RCC 7860 (cell line): ENCODE measurements around the gene S100G.

Experiments
- DNase-seq: peaks from one replicate; pipeline ENCODE4 v3.0.0-alpha.2; 2015; ENCODE audit warnings: low spot score
- FAIRE-seq: peaks from 2 replicates; lab custom pipeline; 2012; peaks lifted over from hg19 to GRCh38; lab: Jason Lieb, UNC

S100G gene

DNA sequence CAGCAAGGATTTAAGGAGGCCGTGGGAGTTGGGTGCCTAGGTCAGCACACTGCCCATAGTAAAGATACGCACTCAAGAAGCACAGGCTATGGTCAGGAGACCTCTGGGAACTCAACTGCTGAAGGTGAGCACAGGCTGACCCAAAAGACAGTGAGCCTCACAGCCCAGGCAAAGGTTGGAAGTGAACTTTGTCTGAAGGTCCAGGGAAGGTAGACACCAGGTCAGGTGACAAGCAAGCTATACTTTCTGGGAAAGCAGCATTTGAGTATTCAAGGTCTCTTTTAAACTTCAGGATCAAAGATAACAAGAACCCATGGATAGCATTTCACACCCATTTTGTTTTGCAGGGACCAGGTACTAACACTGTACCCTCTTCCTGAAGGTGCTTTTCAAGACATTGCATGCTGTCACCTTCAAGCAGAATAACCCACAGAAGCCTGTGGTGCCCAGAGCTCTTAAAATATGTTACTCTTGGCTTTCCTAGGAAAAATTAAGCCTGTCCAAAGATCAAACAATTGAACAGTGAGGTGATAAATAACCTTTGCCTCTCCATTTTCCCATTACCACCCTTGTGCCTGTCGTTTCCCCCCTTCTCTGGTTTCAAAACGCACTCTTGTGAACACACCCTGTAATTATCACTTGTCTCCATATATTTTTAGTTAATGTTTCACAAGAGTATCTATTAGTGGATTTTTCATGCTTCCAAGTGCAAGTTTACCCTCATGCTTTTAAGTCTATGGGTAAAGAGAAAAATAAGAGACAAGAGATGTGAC is 3.4 kb upstream of the S100G start:
- DNase-seq (no peak), FAIRE-seq (no peak)

GRCh38 chrX:16651391-16652024 is 1.6 kb downstream of the S100G start:
- DNase-seq (no peak), FAIRE-seq (no peak)

DNA sequence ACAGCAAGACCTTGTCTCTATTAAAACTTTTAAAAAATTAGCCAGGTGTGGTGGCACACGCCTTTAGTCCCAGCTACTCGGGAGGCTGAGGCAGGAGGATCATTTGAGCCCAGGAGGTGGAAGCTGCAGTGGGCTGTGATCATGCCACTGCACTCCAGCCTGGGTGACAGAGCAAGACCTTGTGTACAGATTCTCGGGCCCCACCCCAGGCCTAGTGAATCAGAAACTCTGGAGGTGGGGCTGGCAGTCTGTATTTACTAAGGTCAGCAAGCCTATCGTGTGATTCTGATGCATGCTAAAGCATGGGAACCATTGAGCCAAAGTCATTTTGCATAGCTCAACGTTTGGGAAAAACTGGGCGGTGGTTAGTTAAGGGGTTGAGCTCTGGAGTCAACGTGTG is 3.5 kb downstream of the S100G start:
- DNase-seq (no peak), FAIRE-seq (no peak)

DNA sequence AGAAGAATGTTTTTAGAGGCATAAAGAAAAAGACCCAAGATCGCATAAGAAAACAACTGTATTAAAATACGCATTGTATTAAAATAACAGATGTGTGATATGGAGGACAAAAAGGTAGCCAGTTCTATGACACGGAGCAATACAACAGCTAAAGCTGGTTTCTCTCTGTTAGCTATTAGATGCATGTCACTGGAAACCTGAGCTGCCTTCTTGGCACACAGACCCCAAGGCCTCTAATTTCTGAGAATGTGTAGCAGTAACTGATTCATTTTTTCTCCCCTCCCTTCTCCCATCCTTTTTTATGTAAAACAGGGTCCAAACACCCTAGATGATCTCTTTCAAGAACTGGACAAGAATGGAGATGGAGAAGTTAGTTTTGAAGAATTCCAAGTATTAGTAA is 4.1 kb downstream of the S100G start:
- DNase-seq (no peak), FAIRE-seq (no peak)

- no peak for FAIRE-seq
- DNase-seq: no peak
These were observed 8.3 kb downstream of the S100G start for GRCh38 chrX:16658284-16658683.

- DNase-seq (no peak), FAIRE-seq (no peak)
These were observed 9.4 kb downstream of the S100G start for GRCh38 chrX:16659321-16659720.

- FAIRE-seq (no peak), DNase-seq (no peak)
These were observed 11.5 kb downstream of the S100G start for GRCh38 chrX:16661495-16661894.

GRCh38 chrX:16662402-16662801 is 12.4 kb downstream of the S100G start:
- FAIRE-seq (no peak), DNase-seq (no peak)

- no peak for DNase-seq
- FAIRE-seq: no peak
These were observed 14.1 kb downstream of the S100G start for GRCh38 chrX:16664074-16664473.

DNA sequence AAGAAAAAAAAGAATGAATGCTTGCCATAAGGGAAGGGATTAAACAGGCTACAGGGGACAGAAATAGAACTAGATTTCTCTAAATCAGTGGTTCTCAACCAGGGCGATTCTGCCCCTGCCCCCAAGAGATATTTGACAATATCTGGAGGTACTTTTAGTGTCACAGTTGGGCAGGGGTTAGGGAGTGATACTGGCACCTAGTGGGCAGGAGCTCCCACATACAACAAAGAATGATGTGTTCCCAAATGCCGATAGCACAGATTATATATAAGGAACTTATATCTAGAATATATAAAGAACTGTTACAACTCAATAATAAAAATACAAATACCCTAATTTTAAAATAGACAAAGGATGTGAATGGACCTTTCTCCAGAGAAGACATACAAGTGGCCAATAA is 14.7 kb downstream of the S100G start:
- DNase-seq: no peak
- no peak for FAIRE-seq

GRCh38 chrX:16665089-16665488 is 15.1 kb downstream of the S100G start:
- DNase-seq (no peak), FAIRE-seq (no peak)

GRCh38 chrX:16666541-16666940 is 16.6 kb downstream of the S100G start:
- FAIRE-seq (no peak), DNase-seq (no peak)

- peak; percentile 73 for FAIRE-seq
- no peak for DNase-seq
These were observed 21.0 kb downstream of the S100G start for GRCh38 chrX:16671005-16671404.

GRCh38 chrX:16678689-16679088 is 28.7 kb downstream of the S100G start:
- DNase-seq (no peak), FAIRE-seq (no peak)

- DNase-seq (no peak), FAIRE-seq (no peak)
These were observed 33.2 kb downstream of the S100G start for GRCh38 chrX:16683007-16683664.

DNA sequence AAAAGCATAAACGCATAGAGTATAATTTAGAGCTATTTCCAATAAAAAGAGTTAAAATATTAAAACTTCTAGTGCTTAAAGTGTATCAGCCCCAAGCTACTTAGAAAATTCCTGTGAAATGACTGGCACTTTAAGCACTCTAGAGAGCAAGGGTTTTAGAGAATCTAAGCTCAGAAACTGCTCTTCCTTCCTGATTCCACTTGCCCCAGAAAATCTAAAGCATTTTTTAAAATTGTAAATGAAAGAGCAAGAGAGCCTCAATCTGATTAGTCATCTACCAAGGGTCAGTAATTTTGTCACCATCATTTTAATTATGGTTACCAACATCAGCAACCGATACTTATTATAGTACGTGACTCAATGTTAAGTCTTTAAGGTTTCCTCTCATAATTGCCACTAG is 37.6 kb downstream of the S100G start:
- DNase-seq (peak; percentile 22), FAIRE-seq (no peak)

GRCh38 chrX:16695079-16695676 is 45.2 kb downstream of the S100G start:
- DNase-seq (peak; percentile 27), FAIRE-seq (no peak)

DNA sequence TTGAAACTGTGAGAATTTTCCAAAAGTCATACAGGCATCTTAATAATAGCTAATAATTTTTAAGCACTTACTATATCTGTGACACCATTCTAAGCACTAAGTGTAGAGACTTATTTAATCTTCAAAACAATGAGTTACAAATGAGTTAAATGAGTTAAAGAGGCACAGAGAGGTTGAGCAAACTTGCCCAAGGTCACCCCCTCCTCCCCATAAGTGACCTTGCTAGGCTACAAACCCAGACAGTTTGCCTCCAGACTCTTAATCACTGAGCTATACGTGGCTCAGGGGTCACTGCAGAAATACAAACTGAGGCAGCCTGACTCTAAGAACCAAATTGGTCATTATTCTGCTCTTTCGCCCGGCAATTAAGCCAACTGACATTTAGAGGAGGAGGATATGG is 47.0 kb downstream of the S100G start:
- FAIRE-seq (no peak), DNase-seq (no peak)

GRCh38 chrX:16699389-16699788 is 49.4 kb downstream of the S100G start:
- DNase-seq: no peak
- FAIRE-seq: no peak

- no peak for DNase-seq
- FAIRE-seq: no peak
These were observed 50.8 kb downstream of the S100G start for GRCh38 chrX:16700734-16701133.

DNA sequence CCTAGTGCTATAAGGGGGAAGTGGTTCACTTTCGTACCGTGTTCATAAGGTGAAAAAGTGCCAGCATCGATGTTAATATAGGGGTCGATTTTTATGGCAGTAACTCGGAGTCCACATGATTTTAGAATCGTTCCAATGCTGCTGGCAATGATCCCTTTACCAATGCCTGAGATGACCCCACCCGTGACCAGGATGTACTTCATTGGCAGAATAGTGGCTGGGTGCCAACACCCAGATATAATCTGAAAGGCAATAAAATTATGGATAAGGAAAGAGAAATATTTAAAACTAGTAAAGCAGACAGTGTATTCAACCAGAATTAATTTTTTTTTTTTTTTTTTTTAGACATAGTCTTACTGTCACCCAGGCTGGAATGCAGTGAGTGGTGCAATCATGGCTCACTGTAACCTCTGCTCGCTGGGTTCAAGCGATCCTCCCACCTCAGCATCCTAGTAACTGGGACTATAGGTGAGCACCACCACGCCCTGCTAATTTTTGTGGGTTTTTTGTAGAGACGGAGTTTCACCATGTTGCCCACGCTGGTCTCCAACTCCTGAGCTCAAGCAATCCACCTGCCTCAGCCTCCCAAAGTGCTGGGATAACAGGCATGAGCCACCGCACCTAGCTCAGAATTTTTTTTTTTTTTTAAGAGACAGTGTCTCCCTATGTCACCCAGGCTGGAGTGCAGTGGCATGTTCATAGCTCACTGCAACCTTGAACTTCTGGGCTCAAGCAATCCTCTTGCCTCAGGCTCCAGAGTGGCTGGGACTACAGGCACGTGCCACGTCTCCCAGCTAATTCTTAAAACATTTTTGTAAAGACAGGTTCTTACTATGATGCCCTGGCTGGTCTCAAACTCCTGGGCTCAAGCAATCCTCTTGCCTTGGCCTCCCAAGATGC is 53.0 kb downstream of the S100G start:
- FAIRE-seq (no peak), DNase-seq (no peak)
